ENCODE measurements around the gene WDR70.

DNA sequence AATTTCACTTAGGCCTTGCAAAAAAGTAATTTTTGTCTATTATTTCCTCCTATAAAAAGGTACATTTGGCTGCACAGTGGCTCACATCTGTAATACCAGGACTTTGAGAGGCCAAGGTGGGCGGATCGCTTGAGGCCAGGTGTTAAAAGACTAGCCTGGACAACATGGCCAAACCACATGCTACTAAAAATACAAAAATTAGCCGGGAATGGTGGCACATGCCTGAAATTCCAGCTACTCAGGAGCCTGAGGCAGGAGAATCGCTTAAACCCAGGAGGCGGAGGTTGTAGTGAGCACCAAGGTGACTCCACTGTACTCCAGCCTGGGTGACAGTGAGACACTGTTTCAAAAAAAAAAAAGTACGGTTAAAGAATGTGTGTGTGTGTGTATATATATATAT is 24.0 kb upstream of the WDR70 start:
- TF ChIP-seq, protein P1, sequence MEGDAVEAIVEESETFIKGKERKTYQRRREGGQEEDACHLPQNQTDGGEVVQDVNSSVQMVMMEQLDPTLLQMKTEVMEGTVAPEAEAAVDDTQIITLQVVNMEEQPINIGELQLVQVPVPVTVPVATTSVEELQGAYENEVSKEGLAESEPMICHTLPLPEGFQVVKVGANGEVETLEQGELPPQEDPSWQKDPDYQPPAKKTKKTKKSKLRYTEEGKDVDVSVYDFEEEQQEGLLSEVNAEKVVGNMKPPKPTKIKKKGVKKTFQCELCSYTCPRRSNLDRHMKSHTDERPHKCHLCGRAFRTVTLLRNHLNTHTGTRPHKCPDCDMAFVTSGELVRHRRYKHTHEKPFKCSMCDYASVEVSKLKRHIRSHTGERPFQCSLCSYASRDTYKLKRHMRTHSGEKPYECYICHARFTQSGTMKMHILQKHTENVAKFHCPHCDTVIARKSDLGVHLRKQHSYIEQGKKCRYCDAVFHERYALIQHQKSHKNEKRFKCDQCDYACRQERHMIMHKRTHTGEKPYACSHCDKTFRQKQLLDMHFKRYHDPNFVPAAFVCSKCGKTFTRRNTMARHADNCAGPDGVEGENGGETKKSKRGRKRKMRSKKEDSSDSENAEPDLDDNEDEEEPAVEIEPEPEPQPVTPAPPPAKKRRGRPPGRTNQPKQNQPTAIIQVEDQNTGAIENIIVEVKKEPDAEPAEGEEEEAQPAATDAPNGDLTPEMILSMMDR (conservative IDR thresholded peaks at IDR 0.05; ENCODE audit: low read depth, low read length): no peak
- TF ChIP-seq EZH2phosphoT487 (IDR thresholded peaks at IDR 0.05; ENCODE audit: borderline replicate concordance, low read length): no peak
